Body of pancreas (tissue), 4 donors: Measurements from ENCODE around the gene RARB. TPM values are rescaled to one million over a fixed set of nuclear protein-coding genes. Genes with fewer than 3 reads are reported as not detected.

Experiments
- ATAC-seq: fragments of 150-250 bp; one replicate; pipeline ENCODE4 v1.9.1; 2016
- DNase-seq, 4 donors: peaks; one replicate each; pipeline ENCODE4 v3.0.0-alpha.2; 2019
- H3K27ac ChIP-seq, 4 donors: fragments of 200-600 bp; sonication (generic); 1 replicate in 3 of 4; 2 replicates in 1 of 4; pipeline versions ENCODE4 v1.5.1 to v1.6.1; 2016 to 2019; ENCODE audit warnings: mild to moderate bottlenecking in 1 of 4, mixed read lengths in 1 of 4, moderate library complexity in 1 of 4
- H3K27me3 ChIP-seq, 2 donors: fragments of 200-600 bp; sonication (generic); one replicate each; pipeline ENCODE4 v1.6.0; 2016; ENCODE audit warnings: mild to moderate bottlenecking in 1 of 2
- H3K36me3 ChIP-seq, 2 donors: fragments of 200-600 bp; sonication (generic); replicated peaks in 1 of 2; 2 replicates each; pipeline ENCODE4 v1.5.1; 2016; ENCODE audit warnings: low read depth in 2 of 2; ENCODE audit not compliant: insufficient read depth in 1 of 2
- H3K4me1 ChIP-seq: fragments of 200-600 bp; sonication (generic); one replicate; pipeline ENCODE4 v1.6.0; 2016
- H3K4me3 ChIP-seq, 2 donors: fragments of 200-600 bp; sonication (generic); 1 replicate in 1 of 2; 2 replicates in 1 of 2; pipeline ENCODE4 v1.5.1; 2016 to 2019
- H3K9me3 ChIP-seq, 3 donors: fragments of 200-600 bp; sonication (generic); 1 replicate in 2 of 3; 2 replicates in 1 of 3; pipeline ENCODE4 v1.5.1; 2016
- CTCF ChIP-seq, 7 experiments: fragments of 450-650 bp in 4 of 7; fragments of 200-600 bp in 3 of 7; sonication (generic) in 3 of 7; IDR thresholded peaks; one replicate each; pipeline ENCODE4 v1.5.1; 2016 to 2019; ENCODE audit warnings: antibody characterized with exemption in 7 of 7
- POLR2A ChIP-seq, 3 donors: fragments of 450-650 bp; IDR thresholded peaks; one replicate each; pipeline ENCODE4 v1.6.1; 2016; ENCODE audit warnings: antibody characterized with exemption in 3 of 3, mild to moderate bottlenecking in 2 of 3
- WGBS, 2 donors: methylation state at CpG; one replicate each; pipeline ENCODE4 v1.1.5; 2017; 5-methylcytosine and 5-hydroxymethylcytosine counted together
- intact Hi-C: fragments of 100-400 bp; cut with DNase I; formaldehyde crosslinking; loops from one replicate; pipeline ENCODE4 v1.15.1; 2023
- total RNA-seq, 2 donors: library from RNA; depleted of rRNA; stranded (reverse); fragments of >200 nt; gene quantifications; one replicate each; pipeline ENCODE4 v1.1.0, GENCODE V29; 2016

Gene RARB
- total RNA-seq, 2 donors from 2014 or later, result 1.8 to 3.0 TPM

GRCh38 chr3:25461946-25462345 is 33.9 kb downstream of the RARB start:
- Histone ChIP-seq H3K9me3 (no peaks in the 10 kb centered on the region), H3K27ac (no peak overlapping the region), H3K4me1 (peaks cover 18% of the 10 kb centered on the region), H3K36me3 (no peaks in the 10 kb centered on the region), H3K4me3 (no peak overlapping the region), H3K27me3 (no peaks in the 10 kb centered on the region)
- ATAC-seq (no peak), DNase-seq (no peak)
- intact Hi-C loops, result no loop called here
- 81 to 84% methylated on average over 3 of the region's 3 CpGs for WGBS, 2 donors
- TF ChIP-seq POLR2A (IDR thresholded peaks at IDR 0.05) (no peak), CTCF (IDR thresholded peaks at IDR 0.05) (no peak)

- H3K9me3 ChIP-seq, result no peaks in the 10 kb centered on the region
- no peaks in the 10 kb centered on the region for H3K27me3 ChIP-seq
- no peaks in the 10 kb centered on the region for H3K36me3 ChIP-seq
- intact Hi-C loops, result no loop called here
- ATAC-seq (no peak), DNase-seq (no peak)
- no peak overlapping the region for H3K27ac ChIP-seq
- no peak overlapping the region for H3K4me3 ChIP-seq
- WGBS, 2 donors, result 57 to 81% methylated on average over 1 of the region's 1 CpG
- no peak for TF ChIP-seq POLR2A (IDR thresholded peaks at IDR 0.05)
- no peak for TF ChIP-seq CTCF (IDR thresholded peaks at IDR 0.05)
- H3K4me1 ChIP-seq, result peaks cover 16% of the 10 kb centered on the region
These were observed 34.4 kb downstream of the RARB start for GRCh38 chr3:25462495-25462894.

GRCh38 chr3:25463836-25464418 is 35.9 kb downstream of the RARB start:
- ATAC-seq (no peak), DNase-seq (no peak)
- Histone ChIP-seq H3K9me3 (no peaks in the 10 kb centered on the region), H3K4me1 (peaks cover 6% of the 10 kb centered on the region), H3K36me3 (no peaks in the 10 kb centered on the region), H3K27ac (no peak overlapping the region), H3K27me3 (no peaks in the 10 kb centered on the region), H3K4me3 (no peak overlapping the region)
- intact Hi-C loops, result no loop called here
- WGBS, 2 donors, result 75 to 79% methylated on average over 3 of the region's 3 CpGs
- no peak for TF ChIP-seq CTCF (IDR thresholded peaks at IDR 0.05)
- no peak for TF ChIP-seq POLR2A (IDR thresholded peaks at IDR 0.05)

GRCh38 chr3:25465266-25465860 is 37.3 kb downstream of the RARB start:
- no peaks in the 10 kb centered on the region for H3K36me3 ChIP-seq
- DNase-seq (no peak), ATAC-seq (no peak)
- H3K27me3 ChIP-seq, result no peaks in the 10 kb centered on the region
- intact Hi-C loops, result no loop called here
- TF ChIP-seq CTCF (IDR thresholded peaks at IDR 0.05) (no peak), POLR2A (IDR thresholded peaks at IDR 0.05) (no peak)
- no peak overlapping the region for H3K27ac ChIP-seq
- 80 to 86% methylated on average over 5 of the region's 5 CpGs for WGBS, 2 donors
- no peak overlapping the region for H3K4me3 ChIP-seq
- H3K4me1 ChIP-seq, result peaks cover 6% of the 10 kb centered on the region
- H3K9me3 ChIP-seq, result no peaks in the 10 kb centered on the region

GRCh38 chr3:25468866-25469319 is 40.8 kb downstream of the RARB start:
- intact Hi-C loops, result no loop called here
- Histone ChIP-seq H3K9me3 (no peaks in the 10 kb centered on the region), H3K27me3 (no peaks in the 10 kb centered on the region), H3K36me3 (no peaks in the 10 kb centered on the region), H3K27ac (peak overlapping the region in 3 of 4 donors; percentile 10 to 39 (median 30)), H3K4me1 (peaks cover 6% of the 10 kb centered on the region), H3K4me3 (no peak overlapping the region)
- ATAC-seq (peak; percentile 59), DNase-seq (peak in 3 of 4 donors; percentile 14 to 32 (median 25))
- TF ChIP-seq POLR2A (IDR thresholded peaks at IDR 0.05), result no peak
- TF ChIP-seq CTCF (IDR thresholded peaks at IDR 0.05), result no peak
- WGBS, 2 donors, result 72 to 73% methylated on average over 6 of the region's 6 CpGs
